Right lobe of liver (tissue), 4 donors: ENCODE measurements around the gene VDR.

ENCODE experiments used
- POLR2A ChIP-seq: fragments of 450-650 bp; IDR thresholded peaks from one replicate; pipeline ENCODE4 v1.6.1; 2017; ENCODE audit warnings: antibody characterized with exemption, mild to moderate bottlenecking
- TF ChIP-seq, protein P1 (sequence below), 4 donors: fragments of 200-600 bp in 3 of 4; fragments of 450-650 bp in 1 of 4; IDR thresholded peaks; one replicate each; pipeline versions ENCODE4 v1.5.1 to v1.8.0; 2016 to 2022; ENCODE audit warnings: antibody characterized with exemption in 4 of 4, mild to moderate bottlenecking in 2 of 4
- donor health status: DM: no; HTN: no; CAD: no.
- donor health status: DM: no; HTN: no; CAD: no.
- donor health status: DM: no; HTN: yes; CAD: no.

DNA sequence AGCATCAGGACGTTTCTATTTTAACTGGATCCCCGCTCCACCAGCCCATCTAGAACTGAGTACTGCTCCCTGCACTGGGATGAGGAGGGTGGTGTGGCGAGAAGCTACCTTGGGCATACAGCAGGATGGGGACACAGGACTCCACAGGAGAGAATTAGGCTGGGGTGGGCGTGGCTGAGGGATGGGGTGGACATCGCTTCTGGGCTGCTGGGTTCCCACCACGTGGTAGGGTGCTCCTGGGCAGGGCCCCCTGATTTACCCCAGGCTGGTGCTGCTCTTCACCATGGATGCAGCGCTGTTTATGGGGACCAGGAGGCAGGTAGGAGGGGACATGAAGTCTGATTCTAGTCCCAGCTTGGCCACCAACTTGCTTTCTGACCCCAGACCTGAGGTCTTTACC, 41.9 kb downstream of the VDR start:
- TF ChIP-seq, protein P1, sequence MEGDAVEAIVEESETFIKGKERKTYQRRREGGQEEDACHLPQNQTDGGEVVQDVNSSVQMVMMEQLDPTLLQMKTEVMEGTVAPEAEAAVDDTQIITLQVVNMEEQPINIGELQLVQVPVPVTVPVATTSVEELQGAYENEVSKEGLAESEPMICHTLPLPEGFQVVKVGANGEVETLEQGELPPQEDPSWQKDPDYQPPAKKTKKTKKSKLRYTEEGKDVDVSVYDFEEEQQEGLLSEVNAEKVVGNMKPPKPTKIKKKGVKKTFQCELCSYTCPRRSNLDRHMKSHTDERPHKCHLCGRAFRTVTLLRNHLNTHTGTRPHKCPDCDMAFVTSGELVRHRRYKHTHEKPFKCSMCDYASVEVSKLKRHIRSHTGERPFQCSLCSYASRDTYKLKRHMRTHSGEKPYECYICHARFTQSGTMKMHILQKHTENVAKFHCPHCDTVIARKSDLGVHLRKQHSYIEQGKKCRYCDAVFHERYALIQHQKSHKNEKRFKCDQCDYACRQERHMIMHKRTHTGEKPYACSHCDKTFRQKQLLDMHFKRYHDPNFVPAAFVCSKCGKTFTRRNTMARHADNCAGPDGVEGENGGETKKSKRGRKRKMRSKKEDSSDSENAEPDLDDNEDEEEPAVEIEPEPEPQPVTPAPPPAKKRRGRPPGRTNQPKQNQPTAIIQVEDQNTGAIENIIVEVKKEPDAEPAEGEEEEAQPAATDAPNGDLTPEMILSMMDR (IDR thresholded peaks at IDR 0.05): no peak
- no peak for TF ChIP-seq POLR2A
